ENCODE measurements around the gene DYNC1LI1. TPM values are rescaled to one million over a fixed set of nuclear protein-coding genes. Genes with fewer than 3 reads are reported as not detected.

The DYNC1LI1 gene
- total RNA-seq, 1 experiment from 2014 or later, result 42.8 TPM

DNA sequence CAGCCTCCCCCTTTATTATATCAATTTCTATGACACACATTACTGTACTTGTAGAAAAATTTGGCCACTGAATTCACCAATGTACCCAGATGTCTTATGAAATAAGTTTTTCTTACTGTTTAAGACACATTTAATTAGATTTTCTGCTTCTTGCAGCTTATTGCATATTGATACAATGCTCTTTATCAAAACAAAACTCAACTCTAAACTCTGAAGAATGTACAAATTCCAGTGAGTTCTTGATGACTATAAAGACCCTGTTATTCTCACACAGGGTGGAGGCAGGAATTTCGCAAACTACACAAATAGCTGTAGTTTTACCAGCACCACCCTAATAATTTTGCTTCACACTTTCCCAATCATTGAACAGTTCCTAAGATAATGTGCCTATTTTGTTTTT, 90.1 kb downstream of the DYNC1LI1 start:
- POLR2A ChIA-PET, result no interaction called here
- no peak for DNase-seq (ENCODE audit: low spot score)
- no peak for TF ChIP-seq ELF4 (CRISPR knock-in tag; IDR thresholded peaks at IDR 0.05; ENCODE audit: low read depth)
- no peak for TF ChIP-seq MXD4 (CRISPR knock-in tag; IDR thresholded peaks at IDR 0.05; ENCODE audit: borderline replicate concordance)
- TF ChIP-seq, protein P1, sequence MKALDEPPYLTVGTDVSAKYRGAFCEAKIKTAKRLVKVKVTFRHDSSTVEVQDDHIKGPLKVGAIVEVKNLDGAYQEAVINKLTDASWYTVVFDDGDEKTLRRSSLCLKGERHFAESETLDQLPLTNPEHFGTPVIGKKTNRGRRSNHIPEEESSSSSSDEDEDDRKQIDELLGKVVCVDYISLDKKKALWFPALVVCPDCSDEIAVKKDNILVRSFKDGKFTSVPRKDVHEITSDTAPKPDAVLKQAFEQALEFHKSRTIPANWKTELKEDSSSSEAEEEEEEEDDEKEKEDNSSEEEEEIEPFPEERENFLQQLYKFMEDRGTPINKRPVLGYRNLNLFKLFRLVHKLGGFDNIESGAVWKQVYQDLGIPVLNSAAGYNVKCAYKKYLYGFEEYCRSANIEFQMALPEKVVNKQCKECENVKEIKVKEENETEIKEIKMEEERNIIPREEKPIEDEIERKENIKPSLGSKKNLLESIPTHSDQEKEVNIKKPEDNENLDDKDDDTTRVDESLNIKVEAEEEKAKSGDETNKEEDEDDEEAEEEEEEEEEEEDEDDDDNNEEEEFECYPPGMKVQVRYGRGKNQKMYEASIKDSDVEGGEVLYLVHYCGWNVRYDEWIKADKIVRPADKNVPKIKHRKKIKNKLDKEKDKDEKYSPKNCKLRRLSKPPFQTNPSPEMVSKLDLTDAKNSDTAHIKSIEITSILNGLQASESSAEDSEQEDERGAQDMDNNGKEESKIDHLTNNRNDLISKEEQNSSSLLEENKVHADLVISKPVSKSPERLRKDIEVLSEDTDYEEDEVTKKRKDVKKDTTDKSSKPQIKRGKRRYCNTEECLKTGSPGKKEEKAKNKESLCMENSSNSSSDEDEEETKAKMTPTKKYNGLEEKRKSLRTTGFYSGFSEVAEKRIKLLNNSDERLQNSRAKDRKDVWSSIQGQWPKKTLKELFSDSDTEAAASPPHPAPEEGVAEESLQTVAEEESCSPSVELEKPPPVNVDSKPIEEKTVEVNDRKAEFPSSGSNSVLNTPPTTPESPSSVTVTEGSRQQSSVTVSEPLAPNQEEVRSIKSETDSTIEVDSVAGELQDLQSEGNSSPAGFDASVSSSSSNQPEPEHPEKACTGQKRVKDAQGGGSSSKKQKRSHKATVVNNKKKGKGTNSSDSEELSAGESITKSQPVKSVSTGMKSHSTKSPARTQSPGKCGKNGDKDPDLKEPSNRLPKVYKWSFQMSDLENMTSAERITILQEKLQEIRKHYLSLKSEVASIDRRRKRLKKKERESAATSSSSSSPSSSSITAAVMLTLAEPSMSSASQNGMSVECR (CRISPR knock-in tag; IDR thresholded peaks at IDR 0.05; ENCODE audit: borderline replicate concordance), result no peak
- TF ChIP-seq JAZF1 (CRISPR knock-in tag; IDR thresholded peaks at IDR 0.05), result no peak
- TF ChIP-seq, protein P2, sequence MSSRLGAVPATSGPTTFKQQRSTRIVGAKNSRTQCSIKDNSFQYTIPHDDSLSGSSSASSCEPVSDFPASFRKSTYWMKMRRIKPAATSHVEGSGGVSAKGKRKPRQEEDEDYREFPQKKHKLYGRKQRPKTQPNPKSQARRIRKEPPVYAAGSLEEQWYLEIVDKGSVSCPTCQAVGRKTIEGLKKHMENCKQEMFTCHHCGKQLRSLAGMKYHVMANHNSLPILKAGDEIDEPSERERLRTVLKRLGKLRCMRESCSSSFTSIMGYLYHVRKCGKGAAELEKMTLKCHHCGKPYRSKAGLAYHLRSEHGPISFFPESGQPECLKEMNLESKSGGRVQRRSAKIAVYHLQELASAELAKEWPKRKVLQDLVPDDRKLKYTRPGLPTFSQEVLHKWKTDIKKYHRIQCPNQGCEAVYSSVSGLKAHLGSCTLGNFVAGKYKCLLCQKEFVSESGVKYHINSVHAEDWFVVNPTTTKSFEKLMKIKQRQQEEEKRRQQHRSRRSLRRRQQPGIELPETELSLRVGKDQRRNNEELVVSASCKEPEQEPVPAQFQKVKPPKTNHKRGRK (CRISPR knock-in tag; IDR thresholded peaks at IDR 0.05; ENCODE audit: borderline replicate concordance), result no peak
- TF ChIP-seq, protein P3, sequence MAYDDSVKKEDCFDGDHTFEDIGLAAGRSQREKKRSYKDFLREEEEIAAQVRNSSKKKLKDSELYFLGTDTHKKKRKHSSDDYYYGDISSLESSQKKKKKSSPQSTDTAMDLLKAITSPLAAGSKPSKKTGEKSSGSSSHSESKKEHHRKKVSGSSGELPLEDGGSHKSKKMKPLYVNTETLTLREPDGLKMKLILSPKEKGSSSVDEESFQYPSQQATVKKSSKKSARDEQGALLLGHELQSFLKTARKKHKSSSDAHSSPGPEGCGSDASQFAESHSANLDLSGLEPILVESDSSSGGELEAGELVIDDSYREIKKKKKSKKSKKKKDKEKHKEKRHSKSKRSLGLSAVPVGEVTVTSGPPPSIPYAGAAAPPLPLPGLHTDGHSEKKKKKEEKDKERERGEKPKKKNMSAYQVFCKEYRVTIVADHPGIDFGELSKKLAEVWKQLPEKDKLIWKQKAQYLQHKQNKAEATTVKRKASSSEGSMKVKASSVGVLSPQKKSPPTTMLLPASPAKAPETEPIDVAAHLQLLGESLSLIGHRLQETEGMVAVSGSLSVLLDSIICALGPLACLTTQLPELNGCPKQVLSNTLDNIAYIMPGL (CRISPR knock-in tag; IDR thresholded peaks at IDR 0.05), result no peak
- no peak for TF ChIP-seq FOXK1 (CRISPR knock-in tag; IDR thresholded peaks at IDR 0.05)
- TF ChIP-seq, protein P4, sequence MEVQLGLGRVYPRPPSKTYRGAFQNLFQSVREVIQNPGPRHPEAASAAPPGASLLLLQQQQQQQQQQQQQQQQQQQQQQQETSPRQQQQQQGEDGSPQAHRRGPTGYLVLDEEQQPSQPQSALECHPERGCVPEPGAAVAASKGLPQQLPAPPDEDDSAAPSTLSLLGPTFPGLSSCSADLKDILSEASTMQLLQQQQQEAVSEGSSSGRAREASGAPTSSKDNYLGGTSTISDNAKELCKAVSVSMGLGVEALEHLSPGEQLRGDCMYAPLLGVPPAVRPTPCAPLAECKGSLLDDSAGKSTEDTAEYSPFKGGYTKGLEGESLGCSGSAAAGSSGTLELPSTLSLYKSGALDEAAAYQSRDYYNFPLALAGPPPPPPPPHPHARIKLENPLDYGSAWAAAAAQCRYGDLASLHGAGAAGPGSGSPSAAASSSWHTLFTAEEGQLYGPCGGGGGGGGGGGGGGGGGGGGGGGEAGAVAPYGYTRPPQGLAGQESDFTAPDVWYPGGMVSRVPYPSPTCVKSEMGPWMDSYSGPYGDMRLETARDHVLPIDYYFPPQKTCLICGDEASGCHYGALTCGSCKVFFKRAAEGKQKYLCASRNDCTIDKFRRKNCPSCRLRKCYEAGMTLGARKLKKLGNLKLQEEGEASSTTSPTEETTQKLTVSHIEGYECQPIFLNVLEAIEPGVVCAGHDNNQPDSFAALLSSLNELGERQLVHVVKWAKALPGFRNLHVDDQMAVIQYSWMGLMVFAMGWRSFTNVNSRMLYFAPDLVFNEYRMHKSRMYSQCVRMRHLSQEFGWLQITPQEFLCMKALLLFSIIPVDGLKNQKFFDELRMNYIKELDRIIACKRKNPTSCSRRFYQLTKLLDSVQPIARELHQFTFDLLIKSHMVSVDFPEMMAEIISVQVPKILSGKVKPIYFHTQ (CRISPR knock-in tag; IDR thresholded peaks at IDR 0.05), result no peak
- TF ChIP-seq, protein P5, sequence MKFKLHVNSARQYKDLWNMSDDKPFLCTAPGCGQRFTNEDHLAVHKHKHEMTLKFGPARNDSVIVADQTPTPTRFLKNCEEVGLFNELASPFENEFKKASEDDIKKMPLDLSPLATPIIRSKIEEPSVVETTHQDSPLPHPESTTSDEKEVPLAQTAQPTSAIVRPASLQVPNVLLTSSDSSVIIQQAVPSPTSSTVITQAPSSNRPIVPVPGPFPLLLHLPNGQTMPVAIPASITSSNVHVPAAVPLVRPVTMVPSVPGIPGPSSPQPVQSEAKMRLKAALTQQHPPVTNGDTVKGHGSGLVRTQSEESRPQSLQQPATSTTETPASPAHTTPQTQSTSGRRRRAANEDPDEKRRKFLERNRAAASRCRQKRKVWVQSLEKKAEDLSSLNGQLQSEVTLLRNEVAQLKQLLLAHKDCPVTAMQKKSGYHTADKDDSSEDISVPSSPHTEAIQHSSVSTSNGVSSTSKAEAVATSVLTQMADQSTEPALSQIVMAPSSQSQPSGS (CRISPR knock-in tag; IDR thresholded peaks at IDR 0.05; ENCODE audit: borderline replicate concordance, low read depth), result no peak
- TF ChIP-seq, protein P6, sequence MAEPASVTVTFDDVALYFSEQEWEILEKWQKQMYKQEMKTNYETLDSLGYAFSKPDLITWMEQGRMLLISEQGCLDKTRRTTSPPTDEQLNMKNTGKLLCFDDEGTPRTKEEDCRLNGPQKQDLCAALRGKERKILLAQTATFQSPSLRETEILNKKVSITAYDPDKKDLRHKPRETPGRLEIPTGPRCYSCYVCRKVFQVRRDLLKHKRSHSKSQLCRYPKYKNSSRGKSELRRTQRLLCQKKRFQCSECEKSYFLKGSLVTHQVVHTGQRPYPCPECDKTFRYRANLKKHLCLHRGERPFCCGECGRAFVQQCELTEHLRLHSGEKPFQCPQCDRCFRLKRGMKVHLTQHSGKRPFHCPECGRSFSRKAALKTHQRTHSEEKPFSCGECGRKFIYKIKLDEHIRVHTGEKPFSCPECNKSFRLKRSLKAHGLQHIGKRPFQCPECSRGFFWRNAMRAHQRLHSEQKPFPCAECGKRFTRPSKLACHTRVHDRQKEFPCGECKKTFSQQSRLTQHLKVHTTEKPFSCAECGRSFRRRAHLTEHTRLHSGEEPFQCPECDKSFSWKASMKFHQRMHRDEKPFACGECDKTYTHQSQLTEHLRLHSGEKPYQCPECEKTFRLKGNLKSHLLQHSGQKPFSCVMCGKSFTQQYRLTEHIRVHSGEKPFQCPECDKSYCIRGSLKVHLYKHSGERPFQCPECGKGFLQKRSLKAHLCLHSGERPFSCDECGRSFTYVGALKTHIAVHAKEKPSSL (CRISPR knock-in tag; conservative IDR thresholded peaks at IDR 0.05), result no peak
- TF ChIP-seq PRRX2 (CRISPR knock-in tag; IDR thresholded peaks at IDR 0.05), result no peak
- no peak for TF ChIP-seq SP1 (CRISPR knock-in tag; conservative IDR thresholded peaks at IDR 0.05)
- no peak for TF ChIP-seq TP53 (CRISPR knock-in tag; IDR thresholded peaks at IDR 0.05)
- TF ChIP-seq, protein P7, sequence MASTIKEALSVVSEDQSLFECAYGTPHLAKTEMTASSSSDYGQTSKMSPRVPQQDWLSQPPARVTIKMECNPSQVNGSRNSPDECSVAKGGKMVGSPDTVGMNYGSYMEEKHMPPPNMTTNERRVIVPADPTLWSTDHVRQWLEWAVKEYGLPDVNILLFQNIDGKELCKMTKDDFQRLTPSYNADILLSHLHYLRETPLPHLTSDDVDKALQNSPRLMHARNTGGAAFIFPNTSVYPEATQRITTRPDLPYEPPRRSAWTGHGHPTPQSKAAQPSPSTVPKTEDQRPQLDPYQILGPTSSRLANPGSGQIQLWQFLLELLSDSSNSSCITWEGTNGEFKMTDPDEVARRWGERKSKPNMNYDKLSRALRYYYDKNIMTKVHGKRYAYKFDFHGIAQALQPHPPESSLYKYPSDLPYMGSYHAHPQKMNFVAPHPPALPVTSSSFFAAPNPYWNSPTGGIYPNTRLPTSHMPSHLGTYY (CRISPR knock-in tag; IDR thresholded peaks at IDR 0.05), result no peak
- Mint-ChIP-seq H3K27ac (no peak overlapping the region), H3K36me3 (0 out of 2 replicates have a peak, but pooled peaks cover 3% of the 10 kb centered on the region), H3K9me3 (no peaks in the 10 kb centered on the region), H3K27me3 (ENCODE audit: low read depth) (no peaks in the 10 kb centered on the region), H3K4me3 (no peak overlapping the region), H3K4me1 (no peaks in the 10 kb centered on the region)
- ATAC-seq, result no peak
- CTCF ChIA-PET, result interaction anchor here (1.0 to 1.9 kb wide), 4 partner anchors 11 to 106 kb away, joined by 3 to 8 read pairs (median 3); no protein-coding TSS in a partner anchor

Measured in WTC11 (cell line).